ENCODE results near the gene C5orf34.
A peak's percentile ranks its signal among the peaks of the same experiment; 100 is the strongest.
"Not testable (repeated sequence)": the region's sequence is repeated elsewhere in the genome, so short reads cannot be mapped to it uniquely, and the experiment has no call there.

C5orf34 gene

GRCh38 chr5:43520615-43521014 lies 5.7 kb upstream of the C5orf34 start:
- Histone ChIP-seq H3K27me3 (ENCODE audit: control insufficient read depth, insufficient read depth, low read length) (no peaks in the 10 kb centered on the region), H3K4me1 (ENCODE audit: control insufficient read depth, insufficient read depth, low read length) (no peaks in the 10 kb centered on the region), H3K9me3 (ENCODE audit: control insufficient read depth, insufficient read depth, low read length) (no peaks in the 10 kb centered on the region), H3K4me3 (ENCODE audit: low read length) (no peak overlapping the region), H3K27ac (ENCODE audit: low read length) (no peak overlapping the region), H3K36me3 (ENCODE audit: control insufficient read depth, insufficient read depth, low read length) (no peaks in the 10 kb centered on the region; the same call in 1 of the 2 replicates)
- no peak for DNase-seq (ENCODE audit: low read depth, low spot score)
- no CpG with 5 or more reads among the region's 1 CpG for WGBS (ENCODE audit: insufficient coverage, insufficient read length)

GRCh38 chr5:43515678-43516048 lies 715 bp upstream of the C5orf34 start:
- DNase-seq (ENCODE audit: low read depth, low spot score): no peak
- WGBS (ENCODE audit: insufficient coverage, insufficient read length): no CpG with 5 or more reads among the region's 1 CpG
- Histone ChIP-seq H3K36me3 (ENCODE audit: control insufficient read depth, insufficient read depth, low read length) (no peaks in the 10 kb centered on the region), H3K27me3 (ENCODE audit: control insufficient read depth, insufficient read depth, low read length) (no peaks in the 10 kb centered on the region), H3K27ac (ENCODE audit: low read length) (no peak overlapping the region), H3K4me1 (ENCODE audit: control insufficient read depth, insufficient read depth, low read length) (no peaks in the 10 kb centered on the region), H3K4me3 (ENCODE audit: low read length) (no peak overlapping the region; the same call in 1 of the 2 replicates), H3K9me3 (ENCODE audit: control insufficient read depth, insufficient read depth, low read length) (no peaks in the 10 kb centered on the region)

GRCh38 chr5:43514471-43514815 lies 505 bp downstream of the C5orf34 start:
- H3K36me3 ChIP-seq (ENCODE audit: control insufficient read depth, insufficient read depth, low read length): no peaks in the 10 kb centered on the region
- H3K4me3 ChIP-seq (ENCODE audit: low read length): peak overlapping the region; percentile 61; the same call in 1 of the 2 replicates
- no peak for DNase-seq (ENCODE audit: low read depth, low spot score)
- H3K4me1 ChIP-seq (ENCODE audit: control insufficient read depth, insufficient read depth, low read length): no peaks in the 10 kb centered on the region
- H3K9me3 ChIP-seq (ENCODE audit: control insufficient read depth, insufficient read depth, low read length): no peaks in the 10 kb centered on the region
- no peaks in the 10 kb centered on the region for H3K27me3 ChIP-seq (ENCODE audit: control insufficient read depth, insufficient read depth, low read length)
- no CpG with 5 or more reads among the region's 6 CpGs for WGBS (ENCODE audit: insufficient coverage, insufficient read length)
- no peak overlapping the region for H3K27ac ChIP-seq (ENCODE audit: low read length)

- H3K27ac ChIP-seq (ENCODE audit: low read length): no peak overlapping the region
- H3K4me3 ChIP-seq (ENCODE audit: low read length): peak overlapping the region; percentile 61; the same call in 1 of the 2 replicates
- no peak for DNase-seq (ENCODE audit: low read depth, low spot score)
- H3K4me1 ChIP-seq (ENCODE audit: control insufficient read depth, insufficient read depth, low read length): no peaks in the 10 kb centered on the region
- H3K36me3 ChIP-seq (ENCODE audit: control insufficient read depth, insufficient read depth, low read length): no peaks in the 10 kb centered on the region
- no CpG with 5 or more reads among the region's 4 CpGs for WGBS (ENCODE audit: insufficient coverage, insufficient read length)
- H3K9me3 ChIP-seq (ENCODE audit: control insufficient read depth, insufficient read depth, low read length): no peaks in the 10 kb centered on the region
- no peaks in the 10 kb centered on the region for H3K27me3 ChIP-seq (ENCODE audit: control insufficient read depth, insufficient read depth, low read length)
Measured at GRCh38 chr5:43514025-43514424, 923 bp downstream of the C5orf34 start.

GRCh38 chr5:43511062-43511461 lies 3.9 kb downstream of the C5orf34 start:
- DNase-seq (ENCODE audit: low read depth, low spot score); H3K9me3 ChIP-seq (ENCODE audit: control insufficient read depth, insufficient read depth, low read length); H3K27me3 ChIP-seq (ENCODE audit: control insufficient read depth, insufficient read depth, low read length); H3K27ac ChIP-seq (ENCODE audit: low read length); H3K36me3 ChIP-seq (ENCODE audit: control insufficient read depth, insufficient read depth, low read length); H3K4me3 ChIP-seq (ENCODE audit: low read length); H3K4me1 ChIP-seq (ENCODE audit: control insufficient read depth, insufficient read depth, low read length): not testable (repeated sequence)
- WGBS (ENCODE audit: insufficient coverage, insufficient read length): no CpG with 5 or more reads among the region's 36 CpGs

GRCh38 chr5:43498581-43498980 lies 16.4 kb downstream of the C5orf34 start:
- Histone ChIP-seq H3K27ac (ENCODE audit: low read length) (no peak overlapping the region), H3K9me3 (ENCODE audit: control insufficient read depth, insufficient read depth, low read length) (no peaks in the 10 kb centered on the region), H3K4me3 (ENCODE audit: low read length) (no peak overlapping the region), H3K4me1 (ENCODE audit: control insufficient read depth, insufficient read depth, low read length) (no peaks in the 10 kb centered on the region), H3K36me3 (ENCODE audit: control insufficient read depth, insufficient read depth, low read length) (no peaks in the 10 kb centered on the region; the same call in 1 of the 2 replicates), H3K27me3 (ENCODE audit: control insufficient read depth, insufficient read depth, low read length) (no peaks in the 10 kb centered on the region)
- no CpG with 5 or more reads among the region's 2 CpGs for WGBS (ENCODE audit: insufficient coverage, insufficient read length)
- DNase-seq (ENCODE audit: low read depth, low spot score): no peak

- no peak overlapping the region for H3K4me3 ChIP-seq (ENCODE audit: low read length)
- H3K36me3 ChIP-seq (ENCODE audit: control insufficient read depth, insufficient read depth, low read length): no peaks in the 10 kb centered on the region
- H3K4me1 ChIP-seq (ENCODE audit: control insufficient read depth, insufficient read depth, low read length): no peaks in the 10 kb centered on the region
- H3K9me3 ChIP-seq (ENCODE audit: control insufficient read depth, insufficient read depth, low read length): no peaks in the 10 kb centered on the region
- no peaks in the 10 kb centered on the region for H3K27me3 ChIP-seq (ENCODE audit: control insufficient read depth, insufficient read depth, low read length)
- no CpG with 5 or more reads among the region's 5 CpGs for WGBS (ENCODE audit: insufficient coverage, insufficient read length)
- no peak for DNase-seq (ENCODE audit: low read depth, low spot score)
- no peak overlapping the region for H3K27ac ChIP-seq (ENCODE audit: low read length)
Measured at GRCh38 chr5:43497311-43498104, 17.4 kb downstream of the C5orf34 start.

- H3K27me3 ChIP-seq (ENCODE audit: control insufficient read depth, insufficient read depth, low read length): no peaks in the 10 kb centered on the region
- no CpG with 5 or more reads among the region's 1 CpG for WGBS (ENCODE audit: insufficient coverage, insufficient read length)
- H3K4me1 ChIP-seq (ENCODE audit: control insufficient read depth, insufficient read depth, low read length): no peaks in the 10 kb centered on the region
- H3K36me3 ChIP-seq (ENCODE audit: control insufficient read depth, insufficient read depth, low read length): no peaks in the 10 kb centered on the region
- DNase-seq (ENCODE audit: low read depth, low spot score): no peak
- H3K9me3 ChIP-seq (ENCODE audit: control insufficient read depth, insufficient read depth, low read length): no peaks in the 10 kb centered on the region
- no peak overlapping the region for H3K4me3 ChIP-seq (ENCODE audit: low read length)
- no peak overlapping the region for H3K27ac ChIP-seq (ENCODE audit: low read length)
Measured at GRCh38 chr5:43491326-43491725, 23.6 kb downstream of the C5orf34 start.

GRCh38 chr5:43486353-43486752 lies 28.6 kb downstream of the C5orf34 start:
- WGBS (ENCODE audit: insufficient coverage, insufficient read length): no CpG with 5 or more reads among the region's 3 CpGs
- H3K27me3 ChIP-seq (ENCODE audit: control insufficient read depth, insufficient read depth, low read length): no peaks in the 10 kb centered on the region
- DNase-seq (ENCODE audit: low read depth, low spot score): no peak
- no peaks in the 10 kb centered on the region for H3K4me1 ChIP-seq (ENCODE audit: control insufficient read depth, insufficient read depth, low read length)
- no peak overlapping the region for H3K4me3 ChIP-seq (ENCODE audit: low read length)
- no peaks in the 10 kb centered on the region for H3K36me3 ChIP-seq (ENCODE audit: control insufficient read depth, insufficient read depth, low read length)
- no peaks in the 10 kb centered on the region for H3K9me3 ChIP-seq (ENCODE audit: control insufficient read depth, insufficient read depth, low read length)
- H3K27ac ChIP-seq (ENCODE audit: low read length): no peak overlapping the region

GRCh38 chr5:43485406-43485805 lies 29.5 kb downstream of the C5orf34 start:
- Histone ChIP-seq H3K27me3 (ENCODE audit: control insufficient read depth, insufficient read depth, low read length) (no peaks in the 10 kb centered on the region), H3K36me3 (ENCODE audit: control insufficient read depth, insufficient read depth, low read length) (no peaks in the 10 kb centered on the region), H3K4me3 (ENCODE audit: low read length) (no peak overlapping the region), H3K9me3 (ENCODE audit: control insufficient read depth, insufficient read depth, low read length) (no peaks in the 10 kb centered on the region), H3K4me1 (ENCODE audit: control insufficient read depth, insufficient read depth, low read length) (no peaks in the 10 kb centered on the region), H3K27ac (ENCODE audit: low read length) (no peak overlapping the region)
- no peak for DNase-seq (ENCODE audit: low read depth, low spot score)
- WGBS (ENCODE audit: insufficient coverage, insufficient read length): no CpG with 5 or more reads among the region's 2 CpGs

All from iPS DF 6.9 (cell line).